Measurements from ENCODE around the gene KCNJ3.

The KCNJ3 gene

GRCh38 chr2:154698296-154698720 lies at the start of gene KCNJ3:
KCNJ3 (plus strand) TSS chr2:154698695; CDS start chr2:154698776, 81 bp downstream.
- no peak for DNase-seq

GRCh38 chr2:154655499-154655898 lies 43.0 kb upstream of the KCNJ3 start:
- no peak for DNase-seq

- no peak for DNase-seq
Measured at GRCh38 chr2:154658854-154659253, 39.6 kb upstream of the KCNJ3 start.

GRCh38 chr2:154664248-154664647 lies 34.2 kb upstream of the KCNJ3 start:
- DNase-seq = no peak

- DNase-seq = no peak
Measured at GRCh38 chr2:154670083-154670482, 28.4 kb upstream of the KCNJ3 start.

GRCh38 chr2:154673694-154674093 lies 24.8 kb upstream of the KCNJ3 start:
- DNase-seq = no peak

GRCh38 chr2:154677401-154677800 lies 21.1 kb upstream of the KCNJ3 start:
- no peak for DNase-seq

GRCh38 chr2:154681741-154682140 lies 16.8 kb upstream of the KCNJ3 start:
- DNase-seq = no peak

GRCh38 chr2:154686162-154686561 lies 12.3 kb upstream of the KCNJ3 start:
- DNase-seq = no peak

GRCh38 chr2:154688373-154688772 lies 10.1 kb upstream of the KCNJ3 start:
- DNase-seq = no peak

GRCh38 chr2:154689158-154689557 lies 9.3 kb upstream of the KCNJ3 start:
- DNase-seq = no peak

- no peak for DNase-seq
Measured at GRCh38 chr2:154692927-154693326, 5.6 kb upstream of the KCNJ3 start.

GRCh38 chr2:154693741-154694340 lies 4.7 kb upstream of the KCNJ3 start:
- no peak for DNase-seq

- no peak for DNase-seq
Measured at GRCh38 chr2:154694881-154695280, 3.6 kb upstream of the KCNJ3 start.

GRCh38 chr2:154696369-154696768 lies 2.1 kb upstream of the KCNJ3 start:
- no peak for DNase-seq

GRCh38 chr2:154696810-154697417 lies 1.6 kb upstream of the KCNJ3 start:
- no peak for DNase-seq

- DNase-seq = no peak
Measured at GRCh38 chr2:154697418-154698252, 860 bp upstream of the KCNJ3 start.

GRCh38 chr2:154698721-154699574 lies 453 bp downstream of the KCNJ3 start:
- DNase-seq = no peak

GRCh38 chr2:154699575-154699930 lies 1.1 kb downstream of the KCNJ3 start:
- no peak for DNase-seq

- no peak for DNase-seq
Measured at GRCh38 chr2:154700136-154700535, 1.6 kb downstream of the KCNJ3 start.

- no peak for DNase-seq
Measured at GRCh38 chr2:154704991-154705390, 6.5 kb downstream of the KCNJ3 start.

- DNase-seq = no peak
Measured at GRCh38 chr2:154706660-154707059, 8.2 kb downstream of the KCNJ3 start.

GRCh38 chr2:154707994-154708575 lies 9.6 kb downstream of the KCNJ3 start:
- no peak for DNase-seq
